A673 (cell line): ENCODE results near the gene SLC2A4RG.

ENCODE experiments used
- EZH2 ChIP-seq: fragments of 200-600 bp; sonication (generic); IDR thresholded peaks from 2 replicates; pipeline ENCODE4 v1.6.1; 2017; ENCODE audit warnings: borderline replicate concordance, low read depth, mild to moderate bottlenecking, mixed read lengths, antibody characterized with exemption, low read length; ENCODE audit not compliant: poor library complexity, severe bottlenecking
- TF ChIP-seq, protein P1 (sequence below): fragments of 300-800, 200-600 bp; sonication (generic); conservative IDR thresholded peaks from 2 replicates; pipeline ENCODE4 v1.5.1; 2017; ENCODE audit warnings: low read depth, mild to moderate bottlenecking, antibody characterized with exemption, low read length, moderate library complexity, mixed read lengths

DNA sequence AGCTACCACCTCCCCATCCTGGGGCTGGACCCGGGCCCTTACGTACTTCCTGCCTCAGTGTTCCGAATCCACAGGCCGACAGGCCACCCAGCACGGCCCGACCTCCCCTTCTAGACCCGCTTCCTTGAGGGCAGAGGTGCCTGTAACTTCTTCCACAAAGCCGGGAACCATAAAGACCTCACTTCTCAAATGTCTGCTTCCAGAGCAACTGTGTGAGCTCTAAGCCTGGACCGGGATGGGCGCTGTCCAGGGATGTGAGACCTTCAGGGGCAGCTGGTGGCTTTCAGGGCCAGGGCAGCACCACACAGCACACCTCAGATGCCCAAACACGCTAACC, 9.3 kb downstream of the SLC2A4RG start:
- TF ChIP-seq, protein P1, sequence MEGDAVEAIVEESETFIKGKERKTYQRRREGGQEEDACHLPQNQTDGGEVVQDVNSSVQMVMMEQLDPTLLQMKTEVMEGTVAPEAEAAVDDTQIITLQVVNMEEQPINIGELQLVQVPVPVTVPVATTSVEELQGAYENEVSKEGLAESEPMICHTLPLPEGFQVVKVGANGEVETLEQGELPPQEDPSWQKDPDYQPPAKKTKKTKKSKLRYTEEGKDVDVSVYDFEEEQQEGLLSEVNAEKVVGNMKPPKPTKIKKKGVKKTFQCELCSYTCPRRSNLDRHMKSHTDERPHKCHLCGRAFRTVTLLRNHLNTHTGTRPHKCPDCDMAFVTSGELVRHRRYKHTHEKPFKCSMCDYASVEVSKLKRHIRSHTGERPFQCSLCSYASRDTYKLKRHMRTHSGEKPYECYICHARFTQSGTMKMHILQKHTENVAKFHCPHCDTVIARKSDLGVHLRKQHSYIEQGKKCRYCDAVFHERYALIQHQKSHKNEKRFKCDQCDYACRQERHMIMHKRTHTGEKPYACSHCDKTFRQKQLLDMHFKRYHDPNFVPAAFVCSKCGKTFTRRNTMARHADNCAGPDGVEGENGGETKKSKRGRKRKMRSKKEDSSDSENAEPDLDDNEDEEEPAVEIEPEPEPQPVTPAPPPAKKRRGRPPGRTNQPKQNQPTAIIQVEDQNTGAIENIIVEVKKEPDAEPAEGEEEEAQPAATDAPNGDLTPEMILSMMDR = no peak
- TF ChIP-seq EZH2 = no peak
